T47D (cell line): ENCODE results near the gene PCCA.
A peak's percentile ranks its signal among the peaks of the same experiment; 100 is the strongest.

Experiments
- DNase-seq, 2 experiments: peaks; one replicate each; pipeline versions ENCODE4 v3.0.0 to v3.0.0-alpha.2; 2011 to 2012; ENCODE audit warnings: low read depth in 1 of 2, low spot score in 1 of 2
- JUND ChIP-seq: IDR thresholded peaks from 2 replicates; pipeline ENCODE4 v1.6.1; 2012; ENCODE audit warnings: low read depth
- in situ Hi-C: cut with HindIII; loops from 2 replicates; pipeline ENCODE4 v1.10.0; 2016; ENCODE audit warnings: low sequenced_read_pairs, low pct_unique_long_range_greater_than_20kb

The PCCA gene

GRCh38 chr13:100100115-100100879 is 11.4 kb downstream of the PCCA start:
- TF ChIP-seq JUND: no peak
- in situ Hi-C loops: no loop called here
- peak in 1 of 2 experiments; percentile 20 for DNase-seq

- DNase-seq: no peak
- in situ Hi-C loops: no loop called here
- TF ChIP-seq JUND: no peak
Observed at GRCh38 chr13:100102042-100102441, 13.1 kb downstream of the PCCA start.

GRCh38 chr13:100106005-100106404 is 17.1 kb downstream of the PCCA start:
- in situ Hi-C loops: no loop called here
- DNase-seq: no peak
- no peak for TF ChIP-seq JUND

GRCh38 chr13:100106705-100107104 is 17.8 kb downstream of the PCCA start:
- in situ Hi-C loops: no loop called here
- TF ChIP-seq JUND: no peak
- DNase-seq: no peak

- DNase-seq: no peak
- TF ChIP-seq JUND: no peak
Observed at GRCh38 chr13:100108913-100109507, 20.1 kb downstream of the PCCA start.

GRCh38 chr13:100110269-100110668 is 21.4 kb downstream of the PCCA start:
- TF ChIP-seq JUND: no peak
- DNase-seq: no peak
- in situ Hi-C loops: no loop called here

More at GRCh38 chr13:100108913-100109507, 20.1 kb downstream of the PCCA start:
- in situ Hi-C loops: no loop called here

GRCh38 chr13:100112186-100112838 is 23.4 kb downstream of the PCCA start:
- in situ Hi-C loops: no loop called here

GRCh38 chr13:100115693-100116254 is 26.9 kb downstream of the PCCA start:
- DNase-seq: no peak
- in situ Hi-C loops: no loop called here
- no peak for TF ChIP-seq JUND

More at GRCh38 chr13:100112186-100112838, 23.4 kb downstream of the PCCA start:
- no peak for DNase-seq
- no peak for TF ChIP-seq JUND

- in situ Hi-C loops: no loop called here
- no peak for DNase-seq
- no peak for TF ChIP-seq JUND
Observed at GRCh38 chr13:100124265-100124664, 35.4 kb downstream of the PCCA start.

GRCh38 chr13:100125946-100126345 is 37.1 kb downstream of the PCCA start:
- no peak for DNase-seq
- no peak for TF ChIP-seq JUND
- in situ Hi-C loops: no loop called here

GRCh38 chr13:100128373-100128772 is 39.5 kb downstream of the PCCA start:
- no peak for TF ChIP-seq JUND
- DNase-seq: no peak
- in situ Hi-C loops: no loop called here

GRCh38 chr13:100128838-100129237 is 39.9 kb downstream of the PCCA start:
- DNase-seq: no peak
- TF ChIP-seq JUND: no peak
- in situ Hi-C loops: no loop called here

- TF ChIP-seq JUND: no peak
- DNase-seq: no peak
- in situ Hi-C loops: no loop called here
Observed at GRCh38 chr13:100129605-100130004, 40.7 kb downstream of the PCCA start.
